MM.1S (cell line): ENCODE results near the gene CTDSPL2.

ENCODE experiments used
- EZH2 ChIP-seq: fragments of 300-600 bp; sonication (generic); optimal IDR thresholded peaks from 2 replicates; pipeline ENCODE3; 2017; ENCODE audit warnings: low read depth, mild to moderate bottlenecking, antibody characterized with exemption, low read length, mixed read lengths
- TF ChIP-seq, protein P1 (sequence below): fragments of 300-600 bp; sonication (generic); IDR thresholded peaks from 2 replicates; pipeline ENCODE4 v1.5.1; 2016; ENCODE audit warnings: antibody characterized with exemption, low read length, mixed read lengths

DNA sequence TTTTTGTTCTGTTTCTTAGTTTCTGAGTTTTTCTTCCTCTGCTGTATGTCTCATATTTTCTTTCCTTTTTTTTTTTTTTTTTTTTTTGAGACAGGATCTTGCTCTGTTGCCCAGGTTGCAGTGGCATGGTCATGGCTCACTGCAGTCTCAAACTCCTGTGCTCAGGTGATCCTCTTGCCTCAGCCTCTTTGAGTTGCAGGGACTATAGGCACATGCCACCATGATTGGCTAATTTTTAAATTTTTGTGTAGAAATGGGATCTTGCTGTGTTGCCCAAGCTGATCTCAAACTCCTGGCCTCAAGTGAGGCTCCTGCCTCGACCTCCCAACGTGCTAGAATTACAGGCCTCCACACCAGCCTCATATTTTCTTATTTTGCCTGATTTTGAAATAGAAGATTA is 51.9 kb downstream of the CTDSPL2 start:
- TF ChIP-seq, protein P1, sequence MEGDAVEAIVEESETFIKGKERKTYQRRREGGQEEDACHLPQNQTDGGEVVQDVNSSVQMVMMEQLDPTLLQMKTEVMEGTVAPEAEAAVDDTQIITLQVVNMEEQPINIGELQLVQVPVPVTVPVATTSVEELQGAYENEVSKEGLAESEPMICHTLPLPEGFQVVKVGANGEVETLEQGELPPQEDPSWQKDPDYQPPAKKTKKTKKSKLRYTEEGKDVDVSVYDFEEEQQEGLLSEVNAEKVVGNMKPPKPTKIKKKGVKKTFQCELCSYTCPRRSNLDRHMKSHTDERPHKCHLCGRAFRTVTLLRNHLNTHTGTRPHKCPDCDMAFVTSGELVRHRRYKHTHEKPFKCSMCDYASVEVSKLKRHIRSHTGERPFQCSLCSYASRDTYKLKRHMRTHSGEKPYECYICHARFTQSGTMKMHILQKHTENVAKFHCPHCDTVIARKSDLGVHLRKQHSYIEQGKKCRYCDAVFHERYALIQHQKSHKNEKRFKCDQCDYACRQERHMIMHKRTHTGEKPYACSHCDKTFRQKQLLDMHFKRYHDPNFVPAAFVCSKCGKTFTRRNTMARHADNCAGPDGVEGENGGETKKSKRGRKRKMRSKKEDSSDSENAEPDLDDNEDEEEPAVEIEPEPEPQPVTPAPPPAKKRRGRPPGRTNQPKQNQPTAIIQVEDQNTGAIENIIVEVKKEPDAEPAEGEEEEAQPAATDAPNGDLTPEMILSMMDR = no peak
- TF ChIP-seq EZH2 = no peak
